HEK293T (cell line): Measurements from ENCODE around the gene TGM2.

Source experiments
- CTCF ChIA-PET: fragments of 350-600 bp; formaldehyde crosslinking; extraction: SDS; loops from one replicate; lab custom pipeline; 2021; ENCODE audit warnings: antibody characterized with exemption, inconsistent platforms; lab: Yijun Ruan, JAX
- POLR2A ChIA-PET: fragments of 350-600 bp; formaldehyde crosslinking; extraction: SDS; loops from one replicate; lab custom pipeline; 2020; ENCODE audit warnings: antibody characterized with exemption, inconsistent platforms; lab: Yijun Ruan, JAX
- DNase-seq: peaks from one replicate; pipeline ENCODE4 v3.0.0; 2012; ENCODE audit warnings: mixed read lengths; ENCODE audit errors: extremely low spot score
- ARNT ChIP-seq: fragments of 450-650 bp; IDR thresholded peaks from 2 replicates; pipeline ENCODE4 v1.6.1; 2017; ENCODE audit warnings: mild to moderate bottlenecking
- BHLHE40 ChIP-seq: fragments of 450-650 bp; IDR thresholded peaks from 2 replicates; pipeline ENCODE4 v1.6.1; 2016; ENCODE audit warnings: mild to moderate bottlenecking, moderate library complexity, borderline replicate concordance
- CTBP1 ChIP-seq: fragments of 450-650 bp; IDR thresholded peaks from 2 replicates; pipeline ENCODE4 v1.6.1; 2016; ENCODE audit warnings: borderline replicate concordance
- ELF4 ChIP-seq: fragments of 450-650 bp; IDR thresholded peaks from 2 replicates; pipeline ENCODE4 v1.6.1; 2017; ENCODE audit warnings: antibody characterized with exemption
- FOXA1 ChIP-seq: fragments of 450-650 bp; IDR thresholded peaks from 2 replicates; pipeline ENCODE4 v1.6.1; 2016; ENCODE audit warnings: mild to moderate bottlenecking
- FOXK2 ChIP-seq: fragments of 450-650 bp; IDR thresholded peaks from 2 replicates; pipeline ENCODE4 v1.6.1; 2016; ENCODE audit warnings: mild to moderate bottlenecking
- FOXM1 ChIP-seq: fragments of 450-650 bp; IDR thresholded peaks from 2 replicates; pipeline ENCODE4 v1.6.1; 2017; ENCODE audit warnings: mild to moderate bottlenecking, borderline replicate concordance
- HDGF ChIP-seq: fragments of 450-650 bp; IDR thresholded peaks from 2 replicates; pipeline ENCODE4 v1.6.1; 2017; ENCODE audit warnings: antibody characterized with exemption, borderline replicate concordance
- L3MBTL2 ChIP-seq: fragments of 450-650 bp; conservative IDR thresholded peaks from 2 replicates; pipeline ENCODE4 v1.6.1; 2016; ENCODE audit warnings: mild to moderate bottlenecking
- LEF1 ChIP-seq: fragments of 450-650 bp; IDR thresholded peaks from 2 replicates; pipeline ENCODE4 v1.6.1; 2017; ENCODE audit warnings: mild to moderate bottlenecking, borderline replicate concordance
- NFRKB ChIP-seq: fragments of 450-650 bp; IDR thresholded peaks from 2 replicates; pipeline ENCODE4 v1.6.1; 2016; ENCODE audit warnings: mild to moderate bottlenecking, moderate library complexity
- PKNOX1 ChIP-seq: fragments of 450-650 bp; IDR thresholded peaks from 2 replicates; pipeline ENCODE4 v1.6.1; 2016
- SP1 ChIP-seq: fragments of 450-650 bp; IDR thresholded peaks from 2 replicates; pipeline ENCODE4 v1.6.1; 2017
- SUZ12 ChIP-seq: fragments of 450-650 bp; IDR thresholded peaks from 2 replicates; pipeline ENCODE4 v1.6.1; 2016; ENCODE audit warnings: mild to moderate bottlenecking
- TARDBP ChIP-seq: fragments of 450-650 bp; IDR thresholded peaks from 2 replicates; pipeline ENCODE4 v1.6.1; 2016
- ZNF384 ChIP-seq: fragments of 450-650 bp; IDR thresholded peaks from 2 replicates; pipeline ENCODE4 v1.6.1; 2016

Gene TGM2

DNA sequence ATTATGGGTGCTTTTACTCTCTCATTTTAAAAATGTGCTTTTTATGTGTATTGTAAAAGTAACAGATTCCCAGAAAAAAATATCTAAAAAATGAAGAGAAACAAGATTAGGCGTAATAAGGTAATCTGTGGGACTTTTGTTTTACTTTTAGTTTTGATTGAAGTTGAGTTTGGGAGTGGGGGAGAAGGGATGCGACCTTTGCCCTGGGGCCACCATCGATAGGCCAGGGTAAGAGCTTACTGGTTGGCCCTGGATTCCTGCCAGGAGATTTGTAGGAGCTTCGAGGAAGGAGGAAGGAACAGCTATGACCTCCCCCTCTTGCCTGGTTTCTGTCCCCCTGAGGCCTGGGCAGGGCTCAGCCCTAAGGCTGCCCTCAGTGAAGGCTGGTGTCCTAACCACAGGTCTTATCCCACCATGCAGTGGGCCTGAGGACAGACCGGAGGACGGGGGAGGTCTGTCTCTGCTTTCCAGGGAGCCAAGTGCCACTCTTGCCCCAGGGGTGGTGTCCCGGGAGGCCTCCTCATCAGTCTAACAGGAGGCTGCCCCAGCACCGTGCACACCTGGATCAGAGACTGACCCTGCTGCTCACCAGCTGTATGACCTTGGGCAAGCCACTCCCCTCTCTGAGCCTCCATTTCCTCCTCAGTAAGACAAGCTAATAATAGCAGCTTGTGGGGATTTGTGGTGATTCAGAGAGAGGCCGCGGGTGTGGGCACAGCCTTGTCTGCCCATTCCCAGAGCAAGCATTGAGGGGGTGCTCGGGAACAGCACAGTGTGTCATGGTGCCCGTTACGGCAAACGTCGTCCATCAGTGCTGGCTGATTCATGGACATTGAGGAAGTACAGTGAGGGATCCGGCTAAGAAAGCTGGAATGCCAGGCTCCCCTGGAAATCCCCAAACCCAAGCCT lies 21.2 kb downstream of the TGM2 start:
- POLR2A ChIA-PET: no interaction called here
- TF ChIP-seq SUZ12: no peak
- DNase-seq: no peak

DNA sequence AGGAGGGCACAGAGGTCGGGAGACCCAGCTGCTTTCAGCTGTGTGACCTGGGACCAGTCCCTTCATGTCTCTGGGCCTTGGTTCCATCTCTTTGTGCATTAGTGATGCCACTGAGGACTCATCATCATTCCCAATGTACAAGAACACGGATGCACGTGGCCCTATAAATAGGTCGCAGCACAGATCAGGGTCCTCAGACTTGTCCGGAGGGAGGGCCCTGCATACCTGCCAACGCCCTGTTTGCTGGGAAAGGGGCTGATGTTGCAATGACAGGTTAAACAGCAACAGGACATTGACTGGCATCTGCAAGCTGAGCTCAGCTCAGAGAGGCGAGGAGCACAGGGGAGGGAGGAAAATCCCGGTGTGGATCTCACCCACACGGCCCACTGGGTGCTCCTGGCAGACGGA lies 21.8 kb downstream of the TGM2 start:
- TF ChIP-seq ELF4 (no peak), FOXM1 (no peak), TARDBP (no peak), FOXA1 (no peak), LEF1 (no peak), CTBP1 (no peak), BHLHE40 (no peak), PKNOX1 (no peak), L3MBTL2 (no peak), NFRKB (no peak), SP1 (no peak), ARNT (no peak), ZNF384 (no peak)
- POLR2A ChIA-PET: no interaction called here
- CTCF ChIA-PET: no interaction called here
- no peak for DNase-seq

More for the DNA sequence above, 21.2 kb downstream of the TGM2 start:
- CTCF ChIA-PET: interaction anchor here (0.9 kb wide), 1 partner anchor 8 kb away, joined by 3 read pairs; no protein-coding TSS in a partner anchor

- ChIA-PET POLR2A (no interaction called here), CTCF (no interaction called here)
- no peak for TF ChIP-seq HDGF
- TF ChIP-seq FOXK2: no peak
- no peak for TF ChIP-seq TARDBP
- no peak for TF ChIP-seq ARNT
- no peak for DNase-seq
These were observed 23.1 kb downstream of the TGM2 start for GRCh38 chr20:38141889-38142494.

- POLR2A ChIA-PET: no interaction called here
- CTCF ChIA-PET: no interaction called here
- TF ChIP-seq ARNT: no peak
- no peak for TF ChIP-seq CTBP1
- DNase-seq: no peak
These were observed 23.7 kb downstream of the TGM2 start for GRCh38 chr20:38141204-38141888.

DNA sequence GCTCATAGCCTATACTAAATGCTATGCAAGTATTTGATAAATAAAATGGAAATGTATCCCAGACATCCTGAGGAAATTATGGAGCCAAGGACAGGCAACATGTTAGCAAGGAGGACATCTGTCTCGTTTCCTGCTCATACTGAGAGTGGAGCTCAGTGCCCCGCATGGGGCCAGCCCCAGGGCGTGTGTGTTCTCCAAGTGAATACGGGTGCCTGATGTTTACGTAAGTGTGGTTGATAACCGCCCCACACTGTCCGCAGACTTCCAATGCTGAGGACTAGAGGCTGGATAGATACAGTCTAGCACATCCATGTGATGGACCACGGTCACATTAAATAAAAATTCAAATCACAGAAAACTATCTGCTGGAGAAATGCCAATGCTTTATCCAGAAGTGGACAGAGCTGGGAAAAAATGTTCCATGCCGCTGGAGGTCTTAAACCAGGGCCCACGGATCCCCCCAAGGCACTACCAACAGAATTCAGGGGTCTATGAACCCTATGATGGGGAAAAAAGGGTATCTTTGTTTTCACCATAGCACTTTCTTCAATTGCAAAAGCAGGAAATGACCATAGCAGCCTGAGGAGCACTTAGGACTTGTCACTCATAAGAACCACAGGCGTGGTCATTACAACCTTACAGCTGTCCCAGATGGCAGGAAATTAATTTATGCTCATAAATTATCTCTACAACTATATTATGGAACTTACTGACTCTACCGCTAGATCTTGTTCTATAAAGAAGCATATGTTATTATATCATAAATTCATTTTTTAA lies 24.9 kb downstream of the TGM2 start:
- CTCF ChIA-PET: interaction anchor here (1.3 kb wide), 1 partner anchor 67 kb away, joined by 6 read pairs; no protein-coding TSS in a partner anchor
- POLR2A ChIA-PET: no interaction called here
- DNase-seq: peak; percentile 33
- TF ChIP-seq SUZ12 (no peak), PKNOX1 (peak; percentile 62)

- ChIA-PET CTCF (interaction anchor here (1.3 kb wide), 1 partner anchor 66 kb away, joined by 6 read pairs; no protein-coding TSS in a partner anchor), POLR2A (no interaction called here)
- TF ChIP-seq CTBP1: no peak
- TF ChIP-seq FOXA1: no peak
- TF ChIP-seq ELF4: no peak
- no peak for TF ChIP-seq ZNF384
- TF ChIP-seq NFRKB: no peak
- no peak for TF ChIP-seq LEF1
- TF ChIP-seq SP1: no peak
- TF ChIP-seq FOXK2: no peak
- no peak for TF ChIP-seq L3MBTL2
- no peak for TF ChIP-seq ARNT
- no peak for TF ChIP-seq HDGF
- TF ChIP-seq BHLHE40: no peak
- no peak for TF ChIP-seq SUZ12
- TF ChIP-seq TARDBP: no peak
- TF ChIP-seq FOXM1: no peak
- TF ChIP-seq PKNOX1: no peak
- no peak for DNase-seq
These were observed 25.7 kb downstream of the TGM2 start for GRCh38 chr20:38139156-38139912.
